ENCODE results near the gene DNAH2. TPM values are rescaled to one million over a fixed set of nuclear protein-coding genes. Genes with fewer than 3 reads are reported as not detected.
"Not testable (repeated sequence)": the region's sequence is repeated elsewhere in the genome, so short reads cannot be mapped to it uniquely, and the experiment has no call there.

The DNAH2 gene
- total RNA-seq, 1 experiment from 2014 or later, result 0.13 TPM

DNA sequence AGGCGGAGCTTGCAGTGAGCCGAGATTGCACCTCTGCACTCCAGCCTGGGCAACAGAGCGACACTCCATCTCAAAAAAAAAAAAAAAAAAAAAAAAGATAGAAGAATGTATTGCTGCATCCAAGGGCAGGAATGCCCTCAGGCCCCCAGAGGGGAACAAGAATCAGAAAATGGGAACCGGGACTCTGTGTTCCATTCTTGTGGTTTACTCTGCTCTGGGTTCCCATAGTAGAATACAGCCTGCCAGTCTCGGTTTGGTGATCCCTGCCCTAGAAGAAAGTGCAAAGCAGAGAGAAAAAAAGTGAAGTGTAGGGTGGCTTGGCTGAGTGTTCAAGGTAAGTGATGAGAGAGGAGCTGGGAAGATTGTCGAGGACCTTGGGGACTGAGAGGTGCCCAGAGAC is 89.0 kb downstream of the DNAH2 start:
- Histone ChIP-seq H3K36me3 (ENCODE audit: control insufficient read depth, insufficient read depth, low read length) (no peaks in the 10 kb centered on the region), H3K27ac (ENCODE audit: low read length) (no peak overlapping the region), H3K27me3 (ENCODE audit: control insufficient read depth, insufficient read depth, low read length) (no peaks in the 10 kb centered on the region), H3K4me3 (ENCODE audit: low read depth in 2 of 2, low read length in 2 of 2) (no peak overlapping the region), H3K9me3 (ENCODE audit: control insufficient read depth, insufficient read depth, low read depth, low read length) (no peaks in the 10 kb centered on the region), H3K4me1 (ENCODE audit: control insufficient read depth, insufficient read depth, low read length) (no peaks in the 10 kb centered on the region; the same call in 1 of the 2 replicates)
- intact Hi-C loops (cut with micrococcal nuclease; ENCODE audit: unreplicated experiment), result no loop called here
- ChIA-PET CTCF (no interaction called here), POLR2A (no interaction called here)
- DNase-seq (ENCODE audit: low read depth, low spot score) (no peak), ATAC-seq (no peak)
- in situ Hi-C loops (cut with HindIII; ENCODE audit: low pct_unique_long_range_greater_than_20kb, low sequenced_read_pairs), result no loop called here
- BruUV-seq (replicated peaks), result no TSS peak
- TF ChIP-seq SIN3A (IDR thresholded peaks at IDR 0.05; ENCODE audit: borderline replicate concordance, insufficient read depth, low read depth, low read length) (no peak), TCF7L2 (IDR thresholded peaks at IDR 0.05; ENCODE audit: low read depth, low read length) (no peak)

DNA sequence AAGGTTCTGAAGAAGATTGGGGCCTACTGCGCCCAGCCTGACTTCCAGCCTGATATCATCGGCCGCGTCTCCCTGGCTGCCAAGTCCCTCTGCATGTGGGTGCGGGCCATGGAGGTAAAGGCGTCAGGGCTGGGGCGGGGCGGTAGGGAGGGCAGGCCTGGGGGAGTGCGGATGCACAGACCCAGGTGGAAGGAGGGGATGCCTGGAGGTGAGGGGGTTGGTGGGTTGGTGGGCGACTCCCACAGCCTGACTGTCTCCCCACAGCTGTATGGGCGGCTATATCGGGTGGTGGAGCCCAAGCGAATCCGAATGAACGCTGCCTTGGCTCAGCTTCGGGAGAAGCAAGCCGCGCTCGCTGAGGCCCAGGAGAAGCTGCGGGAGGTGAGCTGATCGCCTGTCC is 89.7 kb downstream of the DNAH2 start:
- Histone ChIP-seq H3K36me3 (ENCODE audit: control insufficient read depth, insufficient read depth, low read length) (no peaks in the 10 kb centered on the region), H3K4me1 (ENCODE audit: control insufficient read depth, insufficient read depth, low read length) (no peaks in the 10 kb centered on the region; the same call in 1 of the 2 replicates), H3K27me3 (ENCODE audit: control insufficient read depth, insufficient read depth, low read length) (no peaks in the 10 kb centered on the region), H3K9me3 (ENCODE audit: control insufficient read depth, insufficient read depth, low read depth, low read length) (no peaks in the 10 kb centered on the region), H3K27ac (ENCODE audit: low read length) (no peak overlapping the region), H3K4me3 (ENCODE audit: low read depth in 2 of 2, low read length in 2 of 2) (no peak overlapping the region)
- no TSS peak for BruUV-seq (replicated peaks)
- intact Hi-C loops (cut with micrococcal nuclease; ENCODE audit: unreplicated experiment) (no loop called here), in situ Hi-C loops (cut with HindIII; ENCODE audit: low pct_unique_long_range_greater_than_20kb, low sequenced_read_pairs) (no loop called here)
- DNase-seq (ENCODE audit: low read depth, low spot score), result no peak
- no peak for ATAC-seq
- TF ChIP-seq SIN3A (IDR thresholded peaks at IDR 0.05; ENCODE audit: borderline replicate concordance, insufficient read depth, low read depth, low read length), result no peak
- TF ChIP-seq, protein P1, sequence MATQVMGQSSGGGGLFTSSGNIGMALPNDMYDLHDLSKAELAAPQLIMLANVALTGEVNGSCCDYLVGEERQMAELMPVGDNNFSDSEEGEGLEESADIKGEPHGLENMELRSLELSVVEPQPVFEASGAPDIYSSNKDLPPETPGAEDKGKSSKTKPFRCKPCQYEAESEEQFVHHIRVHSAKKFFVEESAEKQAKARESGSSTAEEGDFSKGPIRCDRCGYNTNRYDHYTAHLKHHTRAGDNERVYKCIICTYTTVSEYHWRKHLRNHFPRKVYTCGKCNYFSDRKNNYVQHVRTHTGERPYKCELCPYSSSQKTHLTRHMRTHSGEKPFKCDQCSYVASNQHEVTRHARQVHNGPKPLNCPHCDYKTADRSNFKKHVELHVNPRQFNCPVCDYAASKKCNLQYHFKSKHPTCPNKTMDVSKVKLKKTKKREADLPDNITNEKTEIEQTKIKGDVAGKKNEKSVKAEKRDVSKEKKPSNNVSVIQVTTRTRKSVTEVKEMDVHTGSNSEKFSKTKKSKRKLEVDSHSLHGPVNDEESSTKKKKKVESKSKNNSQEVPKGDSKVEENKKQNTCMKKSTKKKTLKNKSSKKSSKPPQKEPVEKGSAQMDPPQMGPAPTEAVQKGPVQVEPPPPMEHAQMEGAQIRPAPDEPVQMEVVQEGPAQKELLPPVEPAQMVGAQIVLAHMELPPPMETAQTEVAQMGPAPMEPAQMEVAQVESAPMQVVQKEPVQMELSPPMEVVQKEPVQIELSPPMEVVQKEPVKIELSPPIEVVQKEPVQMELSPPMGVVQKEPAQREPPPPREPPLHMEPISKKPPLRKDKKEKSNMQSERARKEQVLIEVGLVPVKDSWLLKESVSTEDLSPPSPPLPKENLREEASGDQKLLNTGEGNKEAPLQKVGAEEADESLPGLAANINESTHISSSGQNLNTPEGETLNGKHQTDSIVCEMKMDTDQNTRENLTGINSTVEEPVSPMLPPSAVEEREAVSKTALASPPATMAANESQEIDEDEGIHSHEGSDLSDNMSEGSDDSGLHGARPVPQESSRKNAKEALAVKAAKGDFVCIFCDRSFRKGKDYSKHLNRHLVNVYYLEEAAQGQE (IDR thresholded peaks at IDR 0.05; ENCODE audit: insufficient read depth in 1 of 2, low read depth in 2 of 2, low read length in 1 of 2), result no peak
- POLR2A ChIA-PET, result no interaction called here
- CTCF ChIA-PET, result no interaction called here

DNA sequence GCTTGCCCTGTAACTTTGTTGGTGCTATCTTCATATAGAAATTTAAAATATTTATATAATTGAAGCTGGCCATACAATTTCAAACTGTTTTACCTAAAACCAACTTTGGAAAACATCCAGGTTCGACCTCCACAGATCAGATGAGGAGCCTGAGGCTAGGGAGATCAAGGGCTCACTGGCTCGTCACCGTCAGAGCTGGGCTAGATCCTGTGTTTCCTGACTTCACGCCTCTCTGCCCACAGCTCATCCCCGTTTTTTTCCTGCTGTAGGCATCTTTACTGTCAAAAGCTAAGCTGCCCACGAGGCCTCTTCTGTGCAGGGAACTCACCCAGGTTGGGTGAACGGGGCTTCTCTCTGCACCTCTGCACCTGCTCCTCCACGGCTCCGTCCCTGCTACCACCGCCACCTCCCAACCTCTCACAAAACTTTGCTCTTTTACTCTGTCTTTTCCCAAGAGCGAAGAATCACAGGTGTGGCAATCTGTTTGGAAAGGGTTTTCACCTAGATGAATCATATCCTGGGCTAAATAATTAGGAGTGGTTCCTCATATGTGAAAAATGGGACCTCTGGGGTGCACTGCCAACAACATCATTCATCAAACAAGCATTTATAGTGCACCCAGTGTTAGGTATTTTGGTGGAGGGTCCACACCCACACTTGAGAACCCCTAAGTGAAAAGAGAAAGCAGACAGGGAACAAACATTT is 91.7 kb downstream of the DNAH2 start:
- no peaks in the 10 kb centered on the region for H3K27me3 ChIP-seq (ENCODE audit: control insufficient read depth, insufficient read depth, low read length)
- no peak overlapping the region for H3K4me3 ChIP-seq (ENCODE audit: low read depth in 2 of 2, low read length in 2 of 2)
- no peak for ATAC-seq
- H3K4me1 ChIP-seq (ENCODE audit: control insufficient read depth, insufficient read depth, low read length), result no peaks in the 10 kb centered on the region
- H3K9me3 ChIP-seq (ENCODE audit: control insufficient read depth, insufficient read depth, low read depth, low read length), result no peaks in the 10 kb centered on the region
- ChIA-PET POLR2A (no interaction called here), CTCF (no interaction called here)
- no TSS peak for BruUV-seq (replicated peaks)
- TF ChIP-seq POLR2AphosphoS5 (IDR thresholded peaks at IDR 0.05; ENCODE audit: low read depth, low read length) (no peak), SIN3A (IDR thresholded peaks at IDR 0.05; ENCODE audit: borderline replicate concordance, insufficient read depth, low read depth, low read length) (no peak), TCF7L2 (IDR thresholded peaks at IDR 0.05; ENCODE audit: low read depth, low read length) (no peak)
- TF ChIP-seq, protein P2, sequence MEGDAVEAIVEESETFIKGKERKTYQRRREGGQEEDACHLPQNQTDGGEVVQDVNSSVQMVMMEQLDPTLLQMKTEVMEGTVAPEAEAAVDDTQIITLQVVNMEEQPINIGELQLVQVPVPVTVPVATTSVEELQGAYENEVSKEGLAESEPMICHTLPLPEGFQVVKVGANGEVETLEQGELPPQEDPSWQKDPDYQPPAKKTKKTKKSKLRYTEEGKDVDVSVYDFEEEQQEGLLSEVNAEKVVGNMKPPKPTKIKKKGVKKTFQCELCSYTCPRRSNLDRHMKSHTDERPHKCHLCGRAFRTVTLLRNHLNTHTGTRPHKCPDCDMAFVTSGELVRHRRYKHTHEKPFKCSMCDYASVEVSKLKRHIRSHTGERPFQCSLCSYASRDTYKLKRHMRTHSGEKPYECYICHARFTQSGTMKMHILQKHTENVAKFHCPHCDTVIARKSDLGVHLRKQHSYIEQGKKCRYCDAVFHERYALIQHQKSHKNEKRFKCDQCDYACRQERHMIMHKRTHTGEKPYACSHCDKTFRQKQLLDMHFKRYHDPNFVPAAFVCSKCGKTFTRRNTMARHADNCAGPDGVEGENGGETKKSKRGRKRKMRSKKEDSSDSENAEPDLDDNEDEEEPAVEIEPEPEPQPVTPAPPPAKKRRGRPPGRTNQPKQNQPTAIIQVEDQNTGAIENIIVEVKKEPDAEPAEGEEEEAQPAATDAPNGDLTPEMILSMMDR (IDR thresholded peaks at IDR 0.05), result no peak
- no peak overlapping the region for H3K27ac ChIP-seq (ENCODE audit: low read length)
- intact Hi-C loops (cut with micrococcal nuclease; ENCODE audit: unreplicated experiment), result no loop called here
- in situ Hi-C loops (cut with HindIII; ENCODE audit: low pct_unique_long_range_greater_than_20kb, low sequenced_read_pairs), result no loop called here
- no peaks in the 10 kb centered on the region for H3K36me3 ChIP-seq (ENCODE audit: control insufficient read depth, insufficient read depth, low read length)
- DNase-seq (ENCODE audit: low read depth, low spot score), result no peak

DNA sequence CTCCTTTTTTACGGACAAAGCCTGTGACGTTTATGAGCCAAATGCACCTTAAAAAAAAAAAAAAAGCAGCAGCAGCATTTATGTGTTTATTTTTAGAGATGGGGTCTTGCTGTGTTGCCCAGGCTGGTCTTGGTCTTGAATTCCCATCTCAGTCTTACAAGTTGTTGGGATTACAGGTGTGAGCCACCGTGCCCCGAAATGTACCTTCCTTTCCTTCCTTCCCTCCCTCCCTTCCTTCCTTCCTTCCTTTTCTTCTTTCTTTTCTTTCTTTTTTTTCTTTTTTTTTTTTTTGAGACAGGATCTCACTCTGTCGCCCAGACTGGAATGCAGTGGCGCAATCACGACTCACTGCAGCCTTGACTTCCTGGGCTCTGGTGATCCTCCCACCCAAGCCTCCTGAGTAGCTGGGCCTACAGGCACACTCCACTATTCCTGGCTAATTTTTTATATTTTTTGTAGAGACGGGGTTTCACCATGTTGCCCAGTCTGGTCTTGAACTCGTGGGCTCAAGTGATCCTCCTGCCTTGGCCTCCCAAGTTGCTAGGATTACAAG is 92.3 kb downstream of the DNAH2 start:
- ATAC-seq; H3K27me3 ChIP-seq (ENCODE audit: control insufficient read depth, insufficient read depth, low read length); H3K4me3 ChIP-seq (ENCODE audit: low read depth in 2 of 2, low read length in 2 of 2); BruUV-seq (replicated peaks); intact Hi-C loops (cut with micrococcal nuclease; ENCODE audit: unreplicated experiment); H3K9me3 ChIP-seq (ENCODE audit: control insufficient read depth, insufficient read depth, low read depth, low read length); DNase-seq (ENCODE audit: low read depth, low spot score); in situ Hi-C loops (cut with HindIII; ENCODE audit: low pct_unique_long_range_greater_than_20kb, low sequenced_read_pairs); H3K27ac ChIP-seq (ENCODE audit: low read length); H3K36me3 ChIP-seq (ENCODE audit: control insufficient read depth, insufficient read depth, low read length); CTCF ChIA-PET; H3K4me1 ChIP-seq (ENCODE audit: control insufficient read depth, insufficient read depth, low read length); POLR2A ChIA-PET: not testable (repeated sequence)
